GM18858 (cell line): Measurements from ENCODE around the gene CDC37.

ENCODE experiments used
- ATAC-seq: cut with Tn5 transposase; IDR thresholded peaks from one replicate; pipeline ENCODE4 v1.9.1; 2021; ENCODE audit not compliant: unreplicated experiment

CDC37 gene

GRCh38 chr19:10362259-10362658 lies 41.1 kb downstream of the CDC37 start:
- no peak for ATAC-seq

- no peak for ATAC-seq
Observed at GRCh38 chr19:10361569-10362011, 41.8 kb downstream of the CDC37 start.

GRCh38 chr19:10356431-10356830 lies 46.9 kb downstream of the CDC37 start:
- no peak for ATAC-seq

GRCh38 chr19:10353793-10354391 lies 49.5 kb downstream of the CDC37 start:
- no peak for ATAC-seq

DNA sequence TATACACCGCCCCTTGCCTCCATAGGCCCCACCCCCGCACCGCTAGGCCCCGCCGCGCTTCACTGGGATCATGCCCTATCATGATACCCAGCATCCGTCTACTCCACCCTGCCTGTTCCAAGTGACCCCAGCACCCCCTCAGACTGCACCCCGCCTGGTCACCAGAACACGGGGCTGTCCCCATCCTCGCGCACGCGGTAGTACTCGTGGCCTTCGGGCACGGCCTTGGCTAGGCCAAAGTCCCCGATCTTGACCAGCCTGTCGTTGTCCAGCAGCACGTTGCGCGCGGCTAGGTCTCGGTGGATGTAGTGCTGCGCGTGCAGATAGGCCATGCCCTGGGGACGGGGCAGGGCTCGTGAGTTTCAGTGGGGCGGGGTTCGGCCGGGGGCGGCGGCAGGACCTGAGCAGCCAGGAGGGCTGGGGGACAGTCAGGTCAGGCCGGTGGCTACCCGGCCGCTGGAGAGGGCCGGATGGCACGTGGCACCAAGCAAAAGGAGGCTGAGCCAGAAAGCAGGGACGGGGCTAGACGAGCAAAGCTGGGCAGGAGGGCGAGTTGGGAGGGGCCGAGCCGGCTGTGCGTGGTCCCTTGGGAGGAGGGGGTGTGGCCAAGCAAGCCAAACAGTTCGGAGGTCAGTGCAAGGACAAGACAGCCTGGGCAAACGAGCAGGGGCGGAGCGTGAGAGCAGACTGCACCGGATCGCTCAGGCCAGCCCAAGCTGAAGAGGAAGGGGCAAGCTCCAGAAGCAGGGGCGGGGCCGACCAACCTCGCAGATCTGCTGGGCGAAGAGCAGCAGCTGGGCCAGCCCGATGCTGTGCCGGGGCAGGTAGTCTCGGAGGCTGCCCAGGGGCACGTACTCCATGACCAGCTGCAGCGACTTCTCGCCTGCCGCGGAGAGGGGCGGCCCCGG lies 50.3 kb downstream of the CDC37 start:
- ATAC-seq, result no peak

DNA sequence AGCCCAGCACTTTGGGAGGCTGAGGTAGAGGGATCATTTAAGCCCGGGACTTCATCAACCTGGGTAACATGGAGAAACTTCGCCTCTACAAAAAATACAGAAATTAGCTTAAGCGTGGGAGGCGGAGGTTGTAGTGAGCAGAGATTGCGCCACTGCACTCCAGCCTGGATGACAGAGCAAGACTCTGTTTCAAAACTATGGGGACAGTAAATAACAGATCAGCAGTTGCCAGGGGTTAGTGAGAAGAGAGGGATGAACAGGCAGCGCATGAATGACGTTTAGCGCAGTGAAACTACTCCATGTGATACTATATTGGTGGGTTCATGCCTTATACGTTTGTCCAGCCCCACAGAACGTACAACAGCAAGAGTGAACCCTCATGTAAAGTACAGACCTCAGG lies 56.8 kb downstream of the CDC37 start:
- no peak for ATAC-seq

- ATAC-seq, result no peak
Observed at GRCh38 chr19:10344780-10345179, 58.6 kb downstream of the CDC37 start.

- no peak for ATAC-seq
Observed at GRCh38 chr19:10343495-10343894, 59.8 kb downstream of the CDC37 start.
